ENCODE data around the gene ENDOD1. TPM values are rescaled to one million over a fixed set of nuclear protein-coding genes. Genes with fewer than 3 reads are reported as not detected.

Gene ENDOD1, protein sequence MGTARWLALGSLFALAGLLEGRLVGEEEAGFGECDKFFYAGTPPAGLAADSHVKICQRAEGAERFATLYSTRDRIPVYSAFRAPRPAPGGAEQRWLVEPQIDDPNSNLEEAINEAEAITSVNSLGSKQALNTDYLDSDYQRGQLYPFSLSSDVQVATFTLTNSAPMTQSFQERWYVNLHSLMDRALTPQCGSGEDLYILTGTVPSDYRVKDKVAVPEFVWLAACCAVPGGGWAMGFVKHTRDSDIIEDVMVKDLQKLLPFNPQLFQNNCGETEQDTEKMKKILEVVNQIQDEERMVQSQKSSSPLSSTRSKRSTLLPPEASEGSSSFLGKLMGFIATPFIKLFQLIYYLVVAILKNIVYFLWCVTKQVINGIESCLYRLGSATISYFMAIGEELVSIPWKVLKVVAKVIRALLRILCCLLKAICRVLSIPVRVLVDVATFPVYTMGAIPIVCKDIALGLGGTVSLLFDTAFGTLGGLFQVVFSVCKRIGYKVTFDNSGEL
- total RNA-seq = 82.5 and 112 TPM in 2 replicates

DNA sequence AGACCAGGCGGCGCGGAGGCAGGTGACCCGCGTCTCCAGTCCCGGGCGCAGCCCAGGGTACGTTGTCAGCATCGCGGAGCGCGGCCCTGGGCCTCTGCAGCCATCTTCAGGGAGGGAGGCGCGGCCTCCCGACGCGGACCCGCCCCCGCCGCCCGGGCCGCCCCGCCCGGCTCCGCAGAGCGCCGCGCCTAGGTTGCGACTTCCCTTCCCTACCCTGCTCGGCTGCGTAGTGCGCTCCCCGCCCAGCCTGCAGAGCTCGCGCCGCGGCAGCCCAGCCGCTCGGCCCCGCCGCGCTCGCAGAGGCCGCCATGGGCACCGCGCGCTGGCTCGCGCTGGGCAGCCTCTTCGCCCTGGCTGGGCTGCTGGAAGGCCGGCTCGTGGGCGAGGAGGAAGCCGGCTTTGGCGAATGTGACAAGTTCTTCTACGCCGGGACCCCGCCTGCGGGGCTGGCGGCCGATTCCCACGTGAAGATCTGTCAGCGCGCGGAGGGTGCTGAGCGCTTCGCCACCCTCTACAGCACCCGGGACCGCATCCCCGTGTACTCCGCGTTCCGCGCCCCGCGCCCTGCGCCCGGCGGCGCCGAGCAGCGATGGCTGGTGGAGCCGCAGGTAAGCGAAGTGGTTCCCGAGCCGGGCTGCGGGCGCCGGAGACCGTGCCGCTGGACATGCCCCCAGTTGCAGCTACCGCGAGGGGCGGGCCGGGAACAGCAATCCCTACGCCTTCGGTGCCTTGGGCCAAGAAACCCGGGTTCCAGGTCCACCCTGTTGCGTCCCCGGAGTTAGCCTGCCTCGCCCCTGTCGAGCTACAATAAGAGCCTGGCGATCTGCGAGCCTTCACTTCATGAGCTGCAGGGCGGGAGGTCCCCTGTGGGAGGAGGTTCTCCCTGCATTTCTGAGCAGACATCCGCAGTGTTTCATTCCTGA is at the start of gene ENDOD1:
TSS of gene ENDOD1 (plus strand) at position 227 of the 923 bp plus-strand sequence. CDS start at position 309, 82 bp downstream.

DNA sequence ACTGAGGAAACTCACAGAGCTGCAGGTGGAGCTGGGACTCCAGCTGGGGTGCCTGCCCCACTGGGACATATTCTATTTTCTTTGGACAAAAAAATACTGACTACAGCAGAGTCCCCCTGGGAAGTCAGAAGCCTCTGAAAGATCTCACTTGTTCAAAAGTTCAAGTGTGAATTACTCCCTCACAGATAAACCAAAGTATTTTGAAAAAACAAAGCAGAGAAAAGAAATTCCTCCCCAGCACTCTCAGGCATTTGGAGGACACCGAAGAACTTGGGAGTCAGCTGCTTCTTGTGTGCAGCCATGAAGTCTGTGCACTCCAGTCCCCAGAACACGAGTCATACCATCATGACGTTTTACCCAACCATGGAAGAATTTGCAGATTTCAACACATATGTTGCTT is 40.5 kb upstream of the ENDOD1 start, which contains the start of gene KDM4F:
TSS of gene KDM4F (plus strand) at position 301 of the 400 bp plus-strand sequence.

DNA sequence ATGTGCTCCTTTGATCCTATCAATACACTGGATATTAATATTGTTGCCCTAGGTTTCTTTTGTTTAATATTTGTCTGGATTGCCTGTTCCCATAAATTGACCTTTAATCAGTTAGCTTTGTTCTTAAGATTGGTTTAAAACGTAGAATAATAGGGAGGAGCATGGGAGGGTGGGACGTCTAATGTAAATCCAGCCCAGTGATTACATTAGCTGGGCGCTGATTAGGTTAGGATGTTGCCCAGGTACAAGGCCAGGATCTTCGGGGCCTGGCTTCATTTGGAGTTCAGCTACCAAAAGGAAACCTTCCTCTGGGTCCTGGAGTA is 23.0 kb upstream of the ENDOD1 start, which contains the start of gene SRSF8:
TSS of gene SRSF8 (plus strand) at position 204 of the 323 bp plus-strand sequence. CDS start 308 bp downstream, outside the sequence.

Other genes starting within 250 kb of the ENDOD1 start
- 20.3 and 20.7 TPM in 2 replicates for gene CWC15, start 116.3 kb upstream of the ENDOD1 start, total RNA-seq
- 0.36 and 0.52 TPM in 2 replicates for gene KDM4D, start 116.1 kb upstream of the ENDOD1 start, total RNA-seq
- gene KDM4E, start 64.6 kb upstream of the ENDOD1 start, total RNA-seq = not detected in 2 replicates
- not detected in 2 replicates for gene KDM4F, start 40.4 kb upstream of the ENDOD1 start, total RNA-seq
- 26.2 and 27.0 TPM in 2 replicates for gene SRSF8, start 22.9 kb upstream of the ENDOD1 start, total RNA-seq
- 12.9 and 99.6 TPM in 2 replicates for gene SESN3, start 141.4 kb downstream of the ENDOD1 start, total RNA-seq